ENCODE results near the gene PDIA5.

The PDIA5 gene

DNA sequence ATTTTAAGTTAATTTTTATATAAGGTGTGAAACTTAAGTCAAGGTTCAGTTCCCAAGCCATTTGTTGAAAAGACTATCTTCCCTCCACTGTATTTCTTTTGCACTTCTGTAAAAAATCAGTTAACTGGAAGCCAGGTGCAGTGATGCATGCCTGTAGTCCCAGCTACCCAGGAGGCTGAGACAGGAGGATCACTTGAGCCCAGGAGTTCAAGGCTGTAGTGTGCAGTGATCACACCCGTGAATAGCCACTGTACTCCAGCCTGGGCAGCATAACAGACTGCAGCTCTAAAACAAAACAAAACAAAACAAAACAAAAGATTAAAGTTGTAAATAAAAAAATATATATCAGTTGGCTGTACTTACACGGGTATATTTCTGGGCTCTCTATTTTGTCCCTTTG is 101.8 kb downstream of the PDIA5 start:
- no peak for DNase-seq (ENCODE audit: low read depth in 2 of 2)

DNA sequence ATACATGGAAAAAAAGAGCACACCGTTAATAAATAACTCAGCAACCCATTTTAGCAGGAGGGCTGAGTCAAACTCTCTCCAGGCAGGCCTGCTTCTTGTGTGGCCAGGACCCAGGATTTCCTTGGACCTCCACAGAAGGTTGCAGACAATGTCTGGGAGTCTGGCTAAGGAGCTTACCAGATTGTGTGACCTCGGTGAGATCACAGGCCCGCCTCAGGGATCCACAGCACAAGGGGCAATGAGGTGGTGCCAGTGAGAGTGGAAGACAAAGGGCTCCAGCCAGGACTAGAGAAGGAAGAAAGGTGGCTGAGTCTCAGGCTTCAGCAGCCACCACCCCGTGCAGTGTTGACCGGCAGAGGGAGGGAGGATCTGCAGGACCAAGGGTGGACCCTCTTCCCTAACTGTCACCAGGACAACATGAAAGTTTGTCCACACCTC is 102.7 kb downstream of the PDIA5 start:
- no peak for DNase-seq (ENCODE audit: low read depth in 2 of 2)

DNA sequence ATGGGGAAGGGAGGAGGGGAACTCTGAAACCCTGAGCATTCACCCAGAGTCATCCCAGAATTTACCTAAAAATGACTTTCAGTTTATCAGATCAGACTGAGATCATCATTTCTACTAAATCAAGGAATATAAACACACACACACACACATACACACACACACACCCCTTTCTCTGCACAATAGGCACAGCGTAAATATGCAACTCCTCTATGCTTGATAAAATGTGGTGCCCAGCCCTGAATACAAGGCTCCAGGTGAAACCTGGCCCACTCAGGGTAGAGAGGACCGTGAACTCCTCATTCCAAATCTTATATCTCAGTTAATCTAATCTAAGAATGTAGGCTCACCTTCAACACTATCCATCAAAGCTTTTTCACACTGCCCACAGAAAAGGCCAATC is 103.1 kb downstream of the PDIA5 start:
- no peak for DNase-seq (ENCODE audit: low read depth in 2 of 2)

DNA sequence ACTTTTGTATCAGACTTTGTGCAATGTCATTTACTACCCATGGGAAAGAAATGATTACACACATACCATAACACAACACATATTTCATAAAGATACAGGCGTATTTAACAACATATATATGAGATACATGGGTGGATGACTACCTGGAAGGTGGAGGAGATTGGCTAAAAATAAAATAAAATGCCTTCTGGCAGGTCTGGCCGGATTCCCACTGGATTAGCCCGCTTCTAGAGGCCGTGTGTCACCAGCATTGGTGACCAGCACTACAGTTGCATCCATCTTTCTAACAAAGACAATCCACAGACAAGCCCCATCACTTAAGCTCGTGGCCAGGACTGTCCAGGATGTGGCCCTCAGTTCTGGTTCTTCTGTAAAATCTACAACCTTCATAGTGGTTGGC is 114.0 kb downstream of the PDIA5 start:
- DNase-seq (ENCODE audit: low read depth in 2 of 2) = no peak

DNA sequence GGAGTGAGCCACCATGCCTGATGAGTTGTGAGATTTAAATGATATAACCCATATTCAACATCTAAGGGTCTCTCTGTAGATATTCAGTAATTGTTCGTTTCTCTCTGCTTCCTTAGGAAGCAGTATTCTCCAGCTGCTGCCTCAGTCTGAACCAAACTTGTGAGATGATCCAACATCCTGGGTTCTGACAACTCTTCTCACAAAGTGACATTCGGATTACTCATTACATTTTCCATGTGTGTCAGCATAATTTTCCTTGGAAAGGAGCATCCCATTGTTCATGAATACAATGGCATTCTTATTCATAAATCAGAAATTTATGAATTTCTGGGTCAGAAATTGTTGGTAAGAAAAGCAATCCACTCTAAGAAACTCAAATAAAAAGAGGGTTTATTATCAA is 119.9 kb downstream of the PDIA5 start:
- DNase-seq (ENCODE audit: low read depth in 2 of 2) = no peak

DNA sequence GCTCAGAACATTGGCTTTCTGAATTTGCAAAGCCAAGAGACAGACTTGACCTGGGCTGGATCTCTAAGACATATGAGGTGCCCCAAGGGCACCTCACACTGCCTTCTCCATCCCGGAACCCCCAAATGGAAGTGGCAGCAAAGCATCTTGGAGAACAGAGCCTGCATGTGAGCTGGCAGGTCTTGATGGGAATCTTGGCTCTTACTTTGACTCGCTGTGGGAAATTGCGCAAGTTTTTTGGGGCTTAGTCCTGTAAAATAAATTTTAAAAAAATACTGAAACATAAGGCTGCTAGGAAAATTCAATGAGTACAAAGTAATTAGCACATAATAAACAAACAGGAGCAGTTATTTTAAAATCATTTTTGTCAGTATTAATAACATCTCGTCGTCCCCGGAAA is 121.2 kb downstream of the PDIA5 start:
- DNase-seq (ENCODE audit: low read depth in 2 of 2) = no peak

DNA sequence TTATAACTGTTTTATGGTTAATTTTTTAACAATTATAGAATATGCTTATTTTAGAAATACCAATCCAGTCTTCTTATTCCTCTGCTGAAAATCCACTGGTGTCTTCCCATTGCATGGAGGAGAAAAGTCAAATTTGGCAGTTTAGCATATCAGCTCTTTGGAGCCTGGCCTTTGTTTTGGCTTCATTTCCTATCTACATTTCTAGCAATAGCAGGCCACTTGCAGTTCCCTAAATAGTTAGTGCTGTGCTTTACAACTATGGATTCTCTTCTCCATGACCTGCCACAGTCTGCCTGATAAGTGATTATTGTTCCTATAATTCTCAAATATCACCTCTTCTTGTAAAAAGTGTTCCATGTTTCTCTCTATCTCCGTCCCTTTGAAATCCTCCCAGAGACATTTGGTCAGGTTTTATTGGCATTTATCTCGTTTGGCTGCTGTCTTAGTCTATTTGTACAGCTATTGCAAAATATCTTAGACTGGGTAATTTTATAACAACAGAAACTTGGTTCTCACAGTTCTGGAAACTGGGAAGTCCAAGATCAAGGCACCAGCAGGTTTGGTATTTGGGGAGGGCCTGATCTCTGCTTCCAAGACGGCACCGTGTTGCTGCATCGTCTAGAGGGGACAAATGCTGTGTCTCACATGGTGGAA is 126.8 kb downstream of the PDIA5 start:
- DNase-seq (ENCODE audit: low read depth in 2 of 2) = no peak

DNA sequence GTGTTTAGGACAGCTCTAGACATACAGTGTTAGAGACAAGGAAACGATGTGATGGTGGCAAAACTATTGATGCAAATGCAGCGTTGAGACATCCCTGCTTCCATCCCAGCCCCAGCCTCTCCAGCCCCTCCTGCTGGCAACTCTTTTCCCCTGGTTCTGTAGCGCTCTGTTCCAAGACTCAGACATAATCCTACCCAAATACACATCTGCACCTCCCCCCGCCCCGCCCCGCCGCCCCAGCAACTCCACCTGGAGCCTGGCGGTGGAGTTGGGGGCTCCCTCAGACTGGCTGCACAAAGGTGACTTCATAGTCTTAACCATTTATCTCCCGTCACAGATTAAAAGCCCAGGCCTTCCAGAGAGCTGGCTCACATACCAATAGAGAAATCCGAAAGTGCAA is 127.7 kb downstream of the PDIA5 start:
- no peak for DNase-seq (ENCODE audit: low read depth in 2 of 2)

DNA sequence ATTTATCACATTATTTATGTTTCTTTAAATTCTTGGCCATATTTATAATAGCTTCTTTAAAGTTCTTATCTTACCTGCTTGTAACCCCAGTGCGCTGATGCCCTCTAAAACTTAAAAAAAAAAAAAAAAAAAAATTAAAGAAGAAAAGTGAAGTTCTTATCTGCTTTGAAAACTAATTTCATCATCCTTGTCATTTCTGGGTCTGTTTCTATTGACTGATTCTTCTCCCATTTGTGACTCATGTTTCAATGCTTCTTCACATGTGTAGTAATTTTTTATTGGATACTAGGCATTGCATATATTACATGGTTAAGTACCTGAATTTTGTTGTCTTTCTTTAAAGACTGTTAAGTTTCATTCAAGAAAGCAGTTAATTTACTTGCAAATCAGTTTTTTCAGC is 131.5 kb downstream of the PDIA5 start:
- no peak for DNase-seq (ENCODE audit: low read depth in 2 of 2)

DNA sequence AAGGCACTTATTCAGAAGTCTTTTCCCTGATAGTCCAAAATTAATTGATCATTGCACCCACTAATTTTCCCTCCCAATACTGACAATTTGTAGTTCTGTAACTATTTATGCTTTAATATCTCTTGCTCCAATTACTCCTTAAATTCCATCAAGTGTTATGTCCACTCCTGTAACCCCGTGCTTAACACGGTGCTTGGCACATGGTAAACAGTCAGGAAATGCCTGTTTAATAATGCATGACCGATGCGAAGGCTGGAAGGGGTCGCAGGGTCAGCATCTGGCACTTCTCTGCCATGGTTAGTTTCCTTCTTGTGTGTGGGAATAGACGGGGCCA is 134.4 kb downstream of the PDIA5 start:
- no peak for DNase-seq (ENCODE audit: low read depth in 2 of 2)

DNA sequence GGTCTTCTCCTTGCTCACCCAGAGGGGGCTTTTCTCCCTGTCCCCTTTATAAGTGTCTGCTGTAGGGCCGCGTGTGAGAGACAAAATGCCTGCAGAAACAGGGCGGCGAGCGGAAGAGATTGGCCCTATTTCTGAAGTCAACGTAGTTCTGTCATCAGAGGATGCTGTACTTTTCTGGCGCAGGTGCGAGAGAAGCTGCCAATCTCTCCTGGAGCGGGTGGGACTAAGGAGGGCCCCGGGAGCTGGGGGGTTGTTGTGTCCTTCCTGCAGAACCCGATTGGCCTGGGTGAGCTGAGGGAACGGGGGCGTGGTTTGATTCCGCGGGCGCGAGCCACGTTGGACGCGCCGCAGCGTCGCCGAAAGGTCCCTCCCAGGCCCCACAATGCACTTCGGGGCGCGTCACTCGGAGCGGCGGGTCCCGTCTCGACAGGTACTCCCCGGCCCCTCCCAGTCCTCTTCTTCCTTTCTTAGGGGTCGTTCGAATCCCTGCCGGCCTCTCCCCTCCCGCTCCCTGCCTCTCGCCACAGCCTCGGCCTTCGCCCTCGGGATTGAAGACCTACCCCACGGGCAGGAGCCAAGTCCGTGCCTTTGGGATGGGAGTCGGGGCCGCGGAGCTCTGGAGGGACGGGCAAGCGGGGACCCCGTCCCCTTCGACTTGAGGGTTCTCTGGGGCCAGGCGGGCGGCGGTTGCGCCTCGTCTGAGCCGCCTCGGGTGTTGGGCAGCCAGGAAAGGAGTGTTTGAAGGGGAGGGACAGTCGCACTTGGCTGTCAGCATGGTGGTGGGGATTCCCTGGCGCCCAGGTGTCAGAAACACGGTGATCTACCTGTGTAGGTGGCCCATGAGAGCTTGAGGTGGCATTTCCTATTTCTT is 135.0 kb downstream of the PDIA5 start, which contains the start of gene SEC22A:
SEC22A (plus strand) TSS at position 387 of the 871 bp plus-strand sequence. CDS start 7,275 bp downstream, outside the sequence.
- peak; percentile 83 to 91 for DNase-seq (ENCODE audit: low read depth in 2 of 2)

DNA sequence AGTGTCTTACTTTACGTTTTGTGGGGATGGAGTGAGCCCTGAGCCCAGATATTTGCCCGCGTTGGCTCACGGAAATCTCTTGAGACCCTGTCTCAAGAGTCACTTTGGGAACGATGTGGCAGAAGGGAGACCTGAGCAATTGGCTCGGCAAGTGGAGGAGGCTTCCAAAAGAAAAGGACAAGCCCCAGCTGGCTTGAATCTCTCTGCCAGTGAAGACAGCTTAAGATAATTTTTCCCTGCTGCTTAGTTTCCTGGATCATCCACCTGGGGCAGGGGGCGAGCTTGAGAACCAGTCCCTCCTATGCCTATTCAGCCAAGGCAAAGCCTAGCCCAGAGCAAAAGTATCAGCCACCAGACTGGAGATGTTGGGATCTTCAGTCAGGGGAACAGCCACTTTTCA is 135.6 kb downstream of the PDIA5 start:
- DNase-seq (ENCODE audit: low read depth in 2 of 2) = no peak

Measured in stimulated activated CD8-positive, alpha-beta memory T cell treated with anti-CD3 and anti-CD28 coated beads, Interleukin-15, amount 100 ng/mL, for 4 hours (primary cell).